CD4-positive, CD25-positive, alpha-beta regulatory T cell (primary cell): ENCODE measurements around the gene TRIM45. TPM values are rescaled to one million over a fixed set of nuclear protein-coding genes. Genes with fewer than 3 reads are reported as not detected.

Experiments
- ATAC-seq, 2 donors: fragments of 150-1000 bp; cut with Tn5 transposase; one replicate each; pipeline ENCODE4 v1.10.0; 2021; ENCODE audit warnings: low read depth in 2 of 2, moderate number of reproducible peaks in 2 of 2, moderate library complexity in 1 of 2
- DNase-seq, 3 donors: peaks; one replicate each; pipeline versions ENCODE4 v3.0.0 to v3.0.0-alpha.2; 2012 to 2022; ENCODE audit warnings: mixed read lengths in 1 of 3
- H3K27ac ChIP-seq: one replicate; pipeline ENCODE4 v1.7.0; 2013; ENCODE audit warnings: mild to moderate bottlenecking, low read length; ENCODE audit not compliant: insufficient read depth, poor library complexity, severe bottlenecking
- H3K27me3 ChIP-seq: one replicate; pipeline ENCODE4 v1.7.0; 2013; ENCODE audit warnings: low read length; ENCODE audit not compliant: control insufficient read depth, insufficient read depth
- H3K36me3 ChIP-seq: one replicate; pipeline ENCODE4 v1.7.0; 2013; ENCODE audit warnings: mild to moderate bottlenecking, low read length, moderate library complexity; ENCODE audit not compliant: control insufficient read depth, insufficient read depth
- H3K4me1 ChIP-seq: 2 replicates; pipeline ENCODE4 v1.7.0; 2013; ENCODE audit warnings: mild to moderate bottlenecking, low read length; ENCODE audit not compliant: insufficient read depth, control insufficient read depth, poor library complexity, severe bottlenecking
- H3K4me3 ChIP-seq: one replicate; pipeline ENCODE4 v1.7.0; 2013; ENCODE audit warnings: low read depth, mild to moderate bottlenecking, low read length, moderate library complexity
- H3K9me3 ChIP-seq, 2 experiments: 1 replicate in 1 of 2; 2 replicates in 1 of 2; pipeline ENCODE4 v1.7.0; 2013; ENCODE audit warnings: low read length in 2 of 2, mild to moderate bottlenecking in 1 of 2, moderate library complexity in 1 of 2; ENCODE audit not compliant: control insufficient read depth in 2 of 2
- H3K27ac Mint-ChIP-seq, 3 donors: one replicate each; pipeline ENCODE4 v1.8.0; 2020 to 2022; ENCODE audit warnings: mild to moderate bottlenecking in 3 of 3, mixed read lengths in 3 of 3, moderate library complexity in 2 of 3
- H3K27me3 Mint-ChIP-seq: one replicate; pipeline ENCODE4 v1.8.0; 2022; ENCODE audit warnings: mild to moderate bottlenecking, mixed read lengths
- H3K36me3 Mint-ChIP-seq: one replicate; pipeline ENCODE4 v1.8.0; 2020; ENCODE audit warnings: mixed read lengths
- H3K4me1 Mint-ChIP-seq, 4 donors: one replicate each; pipeline ENCODE4 v1.8.0; 2020 to 2022; ENCODE audit warnings: mixed read lengths in 4 of 4, mild to moderate bottlenecking in 1 of 4
- H3K4me3 Mint-ChIP-seq, 4 donors: one replicate each; pipeline ENCODE4 v1.8.0; 2020 to 2022; ENCODE audit warnings: mild to moderate bottlenecking in 4 of 4, mixed read lengths in 4 of 4, moderate library complexity in 3 of 4
- H3K9me3 Mint-ChIP-seq, 7 donors: one replicate each; pipeline ENCODE4 v1.8.0; 2020 to 2022; ENCODE audit warnings: mixed read lengths in 7 of 7, mild to moderate bottlenecking in 3 of 7, moderate library complexity in 2 of 7
- polyA plus RNA-seq, 4 donors: library from polyadenylated mRNA; unstranded; fragments of 300-500 nt; fragmentation: Illumina TruSeq; gene quantifications; one replicate each; pipeline ENCODE4 v1.2.3, GENCODE V29; 2021
- total RNA-seq: library from RNA; stranded (reverse); gene quantifications from one replicate; pipeline ENCODE4 v1.2.3, GENCODE V29; 2022

TRIM45 gene
- total and polyA plus RNA-seq, 5 donors from 2014 or later = 0.05 to 0.84 (median 0.11) TPM; not detected in 1

GRCh38 chr1:117118137-117118536 is 3.4 kb downstream of the TRIM45 start:
- H3K27me3 Mint-ChIP-seq = no peaks in the 10 kb centered on the region
- H3K4me3 Mint-ChIP-seq = no peak overlapping the region
- peaks cover 7 to 21% (median 9%) of the 10 kb centered on the region in 4 donors for H3K4me1 Mint-ChIP-seq
- H3K4me1 ChIP-seq = peaks cover 12% of the 10 kb centered on the region
- no peaks in the 10 kb centered on the region for H3K36me3 ChIP-seq
- H3K27ac Mint-ChIP-seq = no peak overlapping the region
- no peaks in the 10 kb centered on the region for H3K9me3 ChIP-seq
- H3K4me3 ChIP-seq = no peak overlapping the region
- no peaks in the 10 kb centered on the region for H3K9me3 Mint-ChIP-seq
- ATAC-seq = no peak
- H3K27me3 ChIP-seq = peaks cover 6% of the 10 kb centered on the region
- no peak overlapping the region for H3K27ac ChIP-seq
- H3K36me3 Mint-ChIP-seq = no peaks in the 10 kb centered on the region
- no peak for DNase-seq

- Mint-ChIP-seq H3K27me3 (no peaks in the 10 kb centered on the region), H3K4me1 (peaks cover 7 to 20% (median 9%) of the 10 kb centered on the region in 4 donors), H3K36me3 (no peaks in the 10 kb centered on the region), H3K27ac (no peak overlapping the region), H3K4me3 (no peak overlapping the region), H3K9me3 (no peaks in the 10 kb centered on the region)
- no peaks in the 10 kb centered on the region for H3K36me3 ChIP-seq
- peaks cover 12% of the 10 kb centered on the region for H3K4me1 ChIP-seq
- peaks cover 2% of the 10 kb centered on the region for H3K27me3 ChIP-seq
- H3K9me3 ChIP-seq = no peaks in the 10 kb centered on the region
- DNase-seq = no peak
- no peak overlapping the region for H3K4me3 ChIP-seq
- H3K27ac ChIP-seq = no peak overlapping the region
- no peak for ATAC-seq
Measured at GRCh38 chr1:117117697-117118096, 3.9 kb downstream of the TRIM45 start.

- H3K27ac Mint-ChIP-seq = peak overlapping the region in 1 of 3 donors; percentile 16
Measured at GRCh38 chr1:117116784-117117130, 4.8 kb downstream of the TRIM45 start.

GRCh38 chr1:117116090-117116783 is 5.3 kb downstream of the TRIM45 start:
- no peaks in the 10 kb centered on the region for H3K27me3 Mint-ChIP-seq
- no peaks in the 10 kb centered on the region for H3K36me3 Mint-ChIP-seq
- H3K27ac Mint-ChIP-seq = peak overlapping the region in 1 of 3 donors; percentile 16
- no peaks in the 10 kb centered on the region for H3K27me3 ChIP-seq
- H3K4me1 Mint-ChIP-seq = peaks cover 7 to 12% (median 10%) of the 10 kb centered on the region in 4 donors
- DNase-seq (no peak), ATAC-seq (no peak)
- peaks cover 4% of the 10 kb centered on the region for H3K4me1 ChIP-seq
- no peaks in the 10 kb centered on the region for H3K36me3 ChIP-seq
- no peak overlapping the region for H3K27ac ChIP-seq
- no peaks in the 10 kb centered on the region for H3K9me3 ChIP-seq
- no peak overlapping the region for H3K4me3 Mint-ChIP-seq
- H3K4me3 ChIP-seq = no peak overlapping the region
- no peaks in the 10 kb centered on the region for H3K9me3 Mint-ChIP-seq

More at GRCh38 chr1:117116784-117117130, 4.8 kb downstream of the TRIM45 start:
- Histone ChIP-seq H3K9me3 (no peaks in the 10 kb centered on the region), H3K27me3 (no peaks in the 10 kb centered on the region), H3K4me3 (no peak overlapping the region), H3K36me3 (no peaks in the 10 kb centered on the region), H3K4me1 (peaks cover 4% of the 10 kb centered on the region), H3K27ac (no peak overlapping the region)
- DNase-seq (no peak), ATAC-seq (no peak)
- H3K4me3 Mint-ChIP-seq = no peak overlapping the region
- no peaks in the 10 kb centered on the region for H3K27me3 Mint-ChIP-seq
- no peaks in the 10 kb centered on the region for H3K36me3 Mint-ChIP-seq
- no peaks in the 10 kb centered on the region for H3K9me3 Mint-ChIP-seq
- H3K4me1 Mint-ChIP-seq = peaks cover 7 to 13% (median 9%) of the 10 kb centered on the region in 4 donors

GRCh38 chr1:117114877-117115276 is 6.7 kb downstream of the TRIM45 start:
- Histone ChIP-seq H3K36me3 (no peaks in the 10 kb centered on the region), H3K9me3 (no peaks in the 10 kb centered on the region), H3K27ac (peak overlapping the region; percentile 34), H3K4me3 (no peak overlapping the region), H3K4me1 (no peaks in the 10 kb centered on the region), H3K27me3 (no peaks in the 10 kb centered on the region)
- Mint-ChIP-seq H3K4me1 (peaks cover 7 to 19% (median 10%) of the 10 kb centered on the region in 4 donors), H3K27ac (peak overlapping the region in 1 of 3 donors; percentile 53), H3K4me3 (peak overlapping the region in 1 of 4 donors; percentile 18), H3K36me3 (no peaks in the 10 kb centered on the region), H3K9me3 (no peaks in the 10 kb centered on the region), H3K27me3 (no peaks in the 10 kb centered on the region)
- ATAC-seq (peak; percentile 25 to 34), DNase-seq (peak in 1 of 3 donors; percentile 16)

GRCh38 chr1:117113199-117113598 is 8.3 kb downstream of the TRIM45 start:
- peaks cover 9 to 26% (median 10%) of the 10 kb centered on the region in 4 donors for H3K4me1 Mint-ChIP-seq
- ATAC-seq = peak in 1 of 2 donors; percentile 30
- H3K27me3 Mint-ChIP-seq = no peaks in the 10 kb centered on the region

GRCh38 chr1:117112047-117112717 is 9.4 kb downstream of the TRIM45 start:
- H3K9me3 ChIP-seq = no peaks in the 10 kb centered on the region
- no peaks in the 10 kb centered on the region for H3K27me3 ChIP-seq
- Mint-ChIP-seq H3K36me3 (peaks cover 3% of the 10 kb centered on the region), H3K27ac (peak overlapping the region in 1 of 3 donors; percentile 32), H3K4me3 (no peak overlapping the region), H3K27me3 (no peaks in the 10 kb centered on the region), H3K9me3 (no peaks in the 10 kb centered on the region), H3K4me1 (peaks cover 9 to 26% (median 10%) of the 10 kb centered on the region in 4 donors)
- H3K4me1 ChIP-seq = no peaks in the 10 kb centered on the region
- ATAC-seq = no peak
- DNase-seq = no peak
- H3K4me3 ChIP-seq = no peak overlapping the region
- H3K36me3 ChIP-seq = no peaks in the 10 kb centered on the region
- no peak overlapping the region for H3K27ac ChIP-seq

More at GRCh38 chr1:117113199-117113598, 8.3 kb downstream of the TRIM45 start:
- Mint-ChIP-seq H3K36me3 (no peaks in the 10 kb centered on the region), H3K9me3 (no peaks in the 10 kb centered on the region), H3K27ac (no peak overlapping the region), H3K4me3 (no peak overlapping the region)
- H3K9me3 ChIP-seq = no peaks in the 10 kb centered on the region
- H3K4me1 ChIP-seq = no peaks in the 10 kb centered on the region
- H3K4me3 ChIP-seq = no peak overlapping the region
- H3K27me3 ChIP-seq = no peaks in the 10 kb centered on the region
- H3K27ac ChIP-seq = no peak overlapping the region
- no peak for DNase-seq
- no peaks in the 10 kb centered on the region for H3K36me3 ChIP-seq
